Ramos (cell line): ENCODE results near the gene PDE4B.
"Not testable (repeated sequence)": the region's sequence is repeated elsewhere in the genome, so short reads cannot be mapped to it uniquely, and the experiment has no call there.

Experiments
- in situ Hi-C: fragments of 300-500 bp; cut with MboI; formaldehyde crosslinking; loops from one replicate; pipeline ENCODE4 v1.14.3; 2022; ENCODE audit warnings: low sequenced_read_pairs; ENCODE audit not compliant: unreplicated experiment

The PDE4B gene

DNA sequence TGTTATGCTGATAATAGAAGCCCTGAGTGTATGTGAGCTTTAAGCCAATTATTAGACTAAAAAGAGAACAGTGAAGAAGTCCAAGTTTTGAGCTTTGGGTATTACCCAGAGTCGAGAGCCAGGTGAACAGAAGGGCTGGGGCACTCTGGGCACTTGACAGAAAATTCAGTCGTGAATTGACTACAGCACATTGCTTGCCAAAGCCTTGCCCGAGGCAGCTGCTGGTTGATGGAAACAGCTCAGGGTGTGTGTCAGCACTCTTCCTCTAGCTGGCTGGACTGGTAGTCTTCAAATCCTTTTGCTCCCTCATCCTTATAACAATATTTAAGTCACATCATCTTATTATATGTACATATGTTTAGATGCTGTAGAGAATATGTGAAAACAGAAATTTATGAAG is 21.3 kb downstream of the PDE4B start:
- in situ Hi-C loops, result no loop called here

GRCh38 chr1:65814752-65815151 is 22.1 kb downstream of the PDE4B start:
- in situ Hi-C loops, result no loop called here

DNA sequence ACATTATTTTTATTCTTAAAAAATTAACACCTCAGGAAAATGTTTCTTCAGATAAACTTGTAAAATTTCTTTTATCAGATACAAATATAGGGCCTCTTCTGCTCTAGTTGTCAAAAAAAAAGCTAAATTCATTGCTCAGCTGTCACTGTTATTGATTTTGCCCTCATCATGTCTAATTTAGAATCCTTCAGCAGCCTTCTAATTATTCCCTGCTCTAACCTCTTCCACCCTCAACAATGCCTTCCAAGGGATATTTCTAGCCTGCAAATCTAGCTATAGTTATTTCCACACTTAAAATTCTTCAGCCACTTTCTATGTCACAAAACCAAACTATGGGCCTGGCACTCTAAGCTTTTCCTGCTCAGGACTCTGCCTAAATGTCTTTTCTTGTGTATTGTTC is 25.2 kb downstream of the PDE4B start:
- in situ Hi-C loops, result no loop called here

GRCh38 chr1:65818966-65819365 is 26.3 kb downstream of the PDE4B start:
- in situ Hi-C loops, result no loop called here

GRCh38 chr1:65820983-65821382 is 28.3 kb downstream of the PDE4B start:
- in situ Hi-C loops, result no loop called here

DNA sequence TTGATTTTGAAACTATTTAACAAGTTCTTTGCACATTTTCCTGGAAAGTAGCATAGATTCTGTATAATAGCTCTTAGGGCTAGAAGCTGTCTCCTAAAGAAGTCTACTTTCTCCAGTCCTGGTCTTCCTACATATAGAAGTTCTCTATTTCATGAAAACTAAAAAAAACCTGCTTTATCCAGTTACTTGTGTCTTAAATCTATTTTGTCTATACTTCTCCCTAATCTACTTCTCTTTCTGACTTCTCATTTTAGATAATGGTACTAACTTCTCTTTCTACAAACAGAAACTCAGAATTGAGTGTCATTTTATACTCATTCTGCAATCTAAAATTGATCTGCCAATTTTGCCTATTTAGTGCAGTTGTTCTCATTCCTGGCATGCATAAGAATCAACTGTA is 28.7 kb downstream of the PDE4B start:
- in situ Hi-C loops, result no loop called here

DNA sequence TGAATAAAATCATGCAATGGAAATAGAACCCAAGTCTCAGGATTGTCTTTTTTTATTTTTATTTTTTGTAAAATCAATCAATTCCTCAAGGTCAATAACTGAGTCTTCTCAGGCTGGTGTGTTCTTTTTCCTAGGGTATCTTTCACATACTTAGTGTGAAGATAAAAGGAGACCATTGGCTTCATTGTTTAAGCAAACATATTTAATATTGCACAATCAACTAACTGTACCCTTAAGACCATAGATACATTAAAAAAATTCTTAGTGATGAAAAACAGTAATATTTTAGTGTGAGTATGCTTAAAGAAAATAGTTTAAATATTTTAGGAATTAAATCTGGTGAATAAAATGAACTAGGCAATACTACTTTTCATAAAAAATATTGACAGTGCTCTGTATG is 31.4 kb downstream of the PDE4B start:
- in situ Hi-C loops, result no loop called here

DNA sequence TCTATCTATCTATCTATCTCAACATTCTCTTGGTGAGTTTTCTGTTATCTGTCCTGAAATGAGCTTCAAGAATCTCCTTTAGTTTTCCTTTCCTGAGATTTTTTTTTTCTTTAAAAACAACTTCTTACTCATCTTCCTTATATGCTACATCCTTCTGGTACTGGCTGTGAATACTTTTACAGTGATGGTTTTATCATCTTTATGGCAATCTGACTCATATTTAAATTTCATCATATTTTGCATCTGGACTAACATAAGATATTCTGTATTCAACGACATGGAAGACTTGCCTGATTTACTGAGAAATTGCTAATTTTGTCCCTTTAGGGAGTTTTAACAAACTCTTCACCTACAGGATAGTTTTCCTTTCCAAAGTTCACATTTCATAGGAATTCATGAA is 33.0 kb downstream of the PDE4B start:
- in situ Hi-C loops, result no loop called here

- in situ Hi-C loops, result no loop called here
Measured at GRCh38 chr1:65826782-65827181, 34.1 kb downstream of the PDE4B start.

- in situ Hi-C loops, result no loop called here
Measured at GRCh38 chr1:65827346-65827745, 34.7 kb downstream of the PDE4B start.

DNA sequence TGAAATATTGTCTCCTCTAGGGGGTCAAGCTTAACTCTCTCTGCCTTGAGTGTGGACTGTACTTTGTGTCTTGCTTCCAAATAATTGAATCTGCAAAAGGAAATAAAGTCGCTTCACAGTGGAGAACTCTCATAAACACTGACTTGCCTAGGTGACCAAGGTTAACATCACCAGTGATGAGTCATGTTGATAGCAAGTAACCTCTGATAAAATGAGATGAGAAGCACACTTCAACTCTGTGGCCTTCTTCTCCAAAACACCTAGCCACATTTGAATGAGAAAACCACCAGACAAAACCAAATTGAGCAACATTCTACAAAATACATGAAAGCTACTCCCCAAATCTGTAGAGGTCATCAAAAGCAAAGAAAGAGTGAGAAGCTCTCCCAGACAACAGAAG is 37.6 kb downstream of the PDE4B start:
- in situ Hi-C loops, result no loop called here

DNA sequence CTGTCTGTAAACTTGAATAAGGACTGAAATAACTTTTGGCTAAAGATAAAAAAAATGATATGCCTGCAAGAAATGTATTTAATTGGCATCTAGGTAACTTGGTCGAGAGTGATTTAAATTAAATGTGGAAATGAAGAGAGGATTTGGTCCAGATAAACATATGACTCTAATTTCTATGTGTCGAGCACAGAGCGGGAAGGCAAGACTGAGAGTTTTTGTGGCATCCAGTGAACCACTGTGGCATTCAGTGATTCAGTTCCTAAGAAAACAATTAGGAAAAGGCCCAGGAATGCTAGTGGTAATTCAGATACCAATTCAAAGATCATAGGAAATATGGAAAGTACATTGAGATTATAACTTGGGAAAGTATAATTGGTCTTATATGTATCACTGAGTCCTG is 39.6 kb downstream of the PDE4B start:
- in situ Hi-C loops, result no loop called here

DNA sequence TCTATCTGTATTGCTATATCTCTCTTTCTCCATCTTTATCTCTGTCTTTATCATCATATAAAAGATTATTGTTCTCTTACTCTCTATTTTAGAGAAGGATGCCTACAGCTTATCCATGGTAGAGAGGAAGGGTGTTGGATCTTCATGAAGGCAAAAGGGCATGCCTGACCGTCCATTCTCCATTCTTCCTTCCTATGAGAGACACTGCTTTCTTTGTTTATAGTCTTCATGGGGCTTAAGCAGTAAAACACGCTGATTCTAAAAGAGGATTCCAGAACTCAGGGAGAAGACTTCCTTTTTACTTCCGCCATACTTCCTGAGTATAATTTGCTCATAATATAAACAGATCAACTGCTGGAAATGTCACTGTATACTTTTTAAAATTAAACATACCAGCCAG is 44.0 kb downstream of the PDE4B start:
- in situ Hi-C loops, result no loop called here

GRCh38 chr1:65840683-65841082 is 48.0 kb downstream of the PDE4B start:
- in situ Hi-C loops, result no loop called here

- in situ Hi-C loops, result no loop called here
Measured at GRCh38 chr1:65844296-65844695, 51.6 kb downstream of the PDE4B start.

DNA sequence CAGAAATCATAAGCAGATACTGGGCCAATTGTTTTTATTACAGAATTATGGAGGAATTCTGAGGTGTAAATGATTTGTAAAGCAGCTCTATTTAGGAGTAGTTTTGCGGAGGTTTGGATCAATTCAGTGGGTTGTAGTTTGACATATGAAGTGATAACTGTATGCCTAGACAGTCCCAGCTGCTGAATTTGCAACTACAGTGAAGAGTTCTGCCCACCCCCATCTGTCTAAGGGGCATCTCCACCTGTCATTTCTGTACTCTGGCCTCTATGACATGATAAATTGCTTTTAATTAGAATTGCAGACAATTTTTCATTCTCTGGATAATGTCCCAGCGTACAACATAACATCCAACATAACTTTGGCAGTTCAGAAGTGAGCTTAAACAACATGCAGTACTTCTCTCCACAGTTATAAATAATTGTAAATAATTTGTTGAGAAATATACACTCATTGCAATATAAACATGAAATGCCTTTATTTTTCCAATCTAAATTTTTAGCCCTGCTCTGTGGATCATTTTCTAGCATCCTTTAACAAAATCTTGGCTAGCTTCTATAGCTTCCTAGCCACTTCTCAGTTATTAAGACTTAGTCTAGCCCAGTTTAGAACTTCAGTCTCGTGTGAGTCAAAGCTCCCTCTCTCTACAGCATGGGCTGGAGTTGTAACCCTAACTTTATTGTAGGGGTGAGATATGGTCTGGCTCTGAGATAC is 52.3 kb downstream of the PDE4B start:
- in situ Hi-C loops, result no loop called here

DNA sequence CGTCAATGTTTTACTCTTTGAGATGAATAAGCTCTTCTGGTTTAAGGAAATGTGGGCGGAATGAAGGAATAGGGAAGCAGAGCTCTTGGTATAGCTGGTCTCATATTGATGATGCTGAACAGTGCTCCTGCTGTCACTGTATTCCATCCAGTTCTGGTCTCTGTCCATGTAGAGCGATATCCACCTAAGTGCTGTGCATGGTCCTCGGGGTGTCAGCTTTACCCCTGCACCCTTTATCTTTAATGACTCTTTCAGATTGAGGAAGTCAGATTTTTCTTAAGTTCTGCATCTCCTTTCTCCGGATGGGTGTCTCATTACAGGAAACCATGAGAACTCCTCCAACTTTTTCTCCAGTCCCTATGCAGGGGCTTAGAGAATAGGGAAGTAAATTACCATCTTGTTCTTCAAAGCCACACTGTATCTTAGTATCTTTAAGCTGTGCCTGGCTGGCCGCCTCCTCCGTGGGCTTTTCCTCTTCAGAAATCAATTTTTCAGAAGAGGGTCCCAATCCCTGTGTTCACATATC is 52.9 kb downstream of the PDE4B start:
- in situ Hi-C loops, result no loop called here

- in situ Hi-C loops, result no loop called here
Measured at GRCh38 chr1:65846866-65847265, 54.2 kb downstream of the PDE4B start.

GRCh38 chr1:65850281-65850680 is 57.6 kb downstream of the PDE4B start:
- in situ Hi-C loops, result no loop called here

GRCh38 chr1:65856591-65856990 is 63.9 kb downstream of the PDE4B start:
- in situ Hi-C loops, result not testable (repeated sequence)

GRCh38 chr1:65866439-65866838 is 73.7 kb downstream of the PDE4B start:
- in situ Hi-C loops, result no loop called here

DNA sequence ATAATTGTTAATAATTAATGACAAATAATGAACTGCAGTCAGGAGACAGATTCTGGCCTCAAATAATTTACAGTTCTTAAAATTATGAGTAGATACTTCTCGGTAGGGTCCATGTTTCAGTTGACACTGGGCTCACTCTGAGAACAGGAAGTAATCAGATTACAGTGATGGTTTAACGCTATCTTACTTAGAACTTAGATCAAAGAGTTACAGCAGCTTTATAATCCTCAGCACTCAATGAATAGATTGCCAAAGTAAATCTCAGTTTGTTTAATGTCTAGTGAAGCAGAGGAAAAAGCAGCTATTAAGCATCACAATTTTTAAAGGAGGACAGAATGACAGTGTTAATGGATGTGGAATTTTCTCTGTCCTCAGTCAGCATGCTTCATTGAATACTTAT is 79.6 kb downstream of the PDE4B start:
- in situ Hi-C loops, result no loop called here
